Omental fat pad (tissue), 4 donors: ENCODE measurements around the gene STT3B. TPM values are rescaled to one million over a fixed set of nuclear protein-coding genes. Genes with fewer than 3 reads are reported as not detected.
A peak's percentile ranks its signal among the peaks of the same experiment; 100 is the strongest.

Experiments used
- ATAC-seq: fragments of 150-250 bp; one replicate; pipeline ENCODE4 v1.9.1; 2016; ENCODE audit warnings: mild to moderate bottlenecking, moderate library complexity; ENCODE audit not compliant: low FRiP score
- DNase-seq: peaks from one replicate; pipeline ENCODE4 v3.0.0-alpha.2; 2019; ENCODE audit warnings: low spot score
- CTCF ChIP-seq, 3 donors: fragments of 450-650 bp; IDR thresholded peaks; one replicate each; pipeline ENCODE4 v1.5.1; 2016 to 2017; ENCODE audit warnings: antibody characterized with exemption in 3 of 3, mild to moderate bottlenecking in 3 of 3, moderate library complexity in 2 of 3
- total RNA-seq, 4 donors: library from RNA; depleted of rRNA; stranded (reverse); fragments of >200 nt; gene quantifications; one replicate each; pipeline ENCODE4 v1.1.0, GENCODE V29; 2016

STT3B gene
- total RNA-seq, 4 donors from 2014 or later: 74.4 to 126 (median 97.5) TPM

- no peak for TF ChIP-seq CTCF (IDR thresholded peaks at IDR 0.05)
- ATAC-seq: peak; percentile 22
- no peak for DNase-seq
Measured at GRCh38 chr3:31550452-31551251, 17.9 kb downstream of the STT3B start.

GRCh38 chr3:31551646-31552045 is 18.9 kb downstream of the STT3B start:
- TF ChIP-seq CTCF (IDR thresholded peaks at IDR 0.05): no peak
- DNase-seq (no peak), ATAC-seq (no peak)

DNA sequence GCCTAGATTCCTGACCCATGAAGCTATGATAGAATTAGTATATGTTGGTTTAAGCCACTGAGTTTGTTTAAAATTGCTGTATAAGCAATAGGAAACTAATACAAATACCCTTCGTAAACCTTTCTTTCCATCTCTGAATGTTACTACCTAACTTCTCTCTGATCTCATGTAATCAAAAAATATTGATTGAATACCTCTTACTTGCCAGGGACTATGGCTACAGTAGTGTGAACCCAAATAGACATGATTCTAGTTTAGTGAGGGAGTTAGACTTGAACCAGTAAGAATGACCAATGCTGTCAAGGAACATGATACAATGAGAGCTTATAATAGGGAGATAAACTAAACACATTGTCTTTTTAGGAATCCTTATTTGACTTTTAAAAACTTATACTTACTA is 19.4 kb downstream of the STT3B start:
- no peak for TF ChIP-seq CTCF (IDR thresholded peaks at IDR 0.05)
- DNase-seq: no peak
- no peak for ATAC-seq

- DNase-seq (no peak), ATAC-seq (no peak)
- TF ChIP-seq CTCF (IDR thresholded peaks at IDR 0.05): no peak
Measured at GRCh38 chr3:31553258-31553657, 20.5 kb downstream of the STT3B start.

- DNase-seq: no peak
- no peak for TF ChIP-seq CTCF (IDR thresholded peaks at IDR 0.05)
- no peak for ATAC-seq
Measured at GRCh38 chr3:31555204-31555603, 22.5 kb downstream of the STT3B start.

DNA sequence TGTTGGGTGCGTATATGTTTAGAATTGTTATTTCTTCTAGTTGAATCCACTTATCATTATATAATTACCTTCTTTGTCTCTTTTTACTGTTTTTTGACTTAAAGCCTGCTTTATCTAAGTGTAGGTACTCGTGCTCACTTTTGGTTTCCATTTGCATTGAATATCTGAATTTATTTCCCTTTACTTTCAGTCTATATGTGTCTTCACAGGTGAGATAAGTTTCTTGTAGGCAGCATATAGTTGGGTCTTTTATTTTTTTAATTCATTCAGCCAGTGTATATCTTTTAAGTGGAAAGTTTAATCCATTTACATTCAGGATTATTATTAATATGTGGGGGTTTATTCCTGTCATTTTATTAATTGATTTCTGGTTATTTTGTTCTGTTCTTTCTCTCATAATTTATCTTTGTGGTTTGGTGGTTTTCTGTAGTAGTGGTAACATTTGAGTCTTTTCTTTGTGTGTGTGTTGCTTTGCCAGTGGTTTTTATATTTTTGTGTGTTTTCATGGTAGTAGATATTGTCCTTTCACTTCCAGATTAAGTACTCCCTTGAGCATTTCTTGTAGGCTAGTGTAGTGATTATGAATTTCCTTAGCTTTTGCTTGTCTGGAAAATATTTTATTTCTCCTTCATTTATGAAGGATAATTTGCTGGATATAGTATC is 27.3 kb downstream of the STT3B start:
- DNase-seq (no peak), ATAC-seq (no peak)
- TF ChIP-seq CTCF (IDR thresholded peaks at IDR 0.05): no peak

DNA sequence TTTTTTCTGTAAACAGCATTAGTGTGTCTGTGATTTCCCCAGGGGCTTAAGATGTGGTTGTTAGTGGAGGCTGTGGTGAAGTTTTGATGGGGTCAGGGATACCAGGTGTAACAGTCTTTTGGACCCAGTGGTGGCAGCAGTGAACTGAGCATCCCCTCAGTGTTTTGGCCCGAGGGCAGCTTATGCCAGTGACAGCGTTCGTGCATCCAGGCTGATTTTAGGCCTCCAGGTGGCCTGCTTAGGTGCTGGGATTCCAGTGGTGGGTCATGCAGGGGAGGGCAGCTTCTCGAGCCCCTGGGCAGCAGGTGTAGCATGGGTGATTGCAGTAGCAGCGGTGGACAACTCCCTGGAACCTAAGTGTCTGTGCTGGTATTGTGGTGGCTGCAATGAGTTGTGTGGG is 29.2 kb downstream of the STT3B start:
- ATAC-seq (no peak), DNase-seq (no peak)
- no peak for TF ChIP-seq CTCF (IDR thresholded peaks at IDR 0.05)
